GM21381 (cell line): ENCODE results near the gene RSPRY1.

ENCODE experiments used
- ATAC-seq: cut with Tn5 transposase; IDR thresholded peaks from one replicate; pipeline ENCODE4 v1.9.1; 2021; ENCODE audit warnings: mild to moderate bottlenecking, moderate library complexity; ENCODE audit not compliant: unreplicated experiment

RSPRY1 gene

GRCh38 chr16:57152096-57153093 is 33.7 kb upstream of the RSPRY1 start:
- ATAC-seq: no peak

- ATAC-seq: no peak
Measured at GRCh38 chr16:57153841-57154240, 32.3 kb upstream of the RSPRY1 start.

GRCh38 chr16:57155702-57156350 is 30.3 kb upstream of the RSPRY1 start:
- no peak for ATAC-seq

- ATAC-seq: no peak
Measured at GRCh38 chr16:57156351-57156703, 29.8 kb upstream of the RSPRY1 start.

- no peak for ATAC-seq
Measured at GRCh38 chr16:57157533-57157932, 28.6 kb upstream of the RSPRY1 start.

- ATAC-seq: no peak
Measured at GRCh38 chr16:57159447-57159846, 26.7 kb upstream of the RSPRY1 start.

- ATAC-seq: no peak
Measured at GRCh38 chr16:57163842-57164241, 22.3 kb upstream of the RSPRY1 start.

GRCh38 chr16:57165483-57165882 is 20.6 kb upstream of the RSPRY1 start:
- no peak for ATAC-seq

GRCh38 chr16:57165938-57166337 is 20.2 kb upstream of the RSPRY1 start:
- no peak for ATAC-seq

GRCh38 chr16:57166451-57166850 is 19.7 kb upstream of the RSPRY1 start:
- no peak for ATAC-seq

GRCh38 chr16:57166951-57167350 is 19.2 kb upstream of the RSPRY1 start:
- peak; percentile 65 for ATAC-seq

- ATAC-seq: no peak
Measured at GRCh38 chr16:57167538-57167937, 18.6 kb upstream of the RSPRY1 start.

- no peak for ATAC-seq
Measured at GRCh38 chr16:57167953-57168352, 18.2 kb upstream of the RSPRY1 start.

GRCh38 chr16:57169327-57169726 is 16.8 kb upstream of the RSPRY1 start:
- no peak for ATAC-seq

- no peak for ATAC-seq
Measured at GRCh38 chr16:57172721-57173290, 13.3 kb upstream of the RSPRY1 start.

GRCh38 chr16:57175896-57176295 is 10.2 kb upstream of the RSPRY1 start:
- ATAC-seq: no peak

GRCh38 chr16:57178196-57178595 is 7.9 kb upstream of the RSPRY1 start:
- ATAC-seq: no peak

- no peak for ATAC-seq
Measured at GRCh38 chr16:57178793-57179212, 7.3 kb upstream of the RSPRY1 start.

- ATAC-seq: no peak
Measured at GRCh38 chr16:57179215-57179828, 6.8 kb upstream of the RSPRY1 start.

GRCh38 chr16:57184113-57184512 is 2.0 kb upstream of the RSPRY1 start:
- no peak for ATAC-seq

GRCh38 chr16:57184887-57185445 is 1.2 kb upstream of the RSPRY1 start:
- no peak for ATAC-seq
